NCI-H2107 treated with DMSO at 0.1 percent for 48 hours (cell line): ENCODE measurements around the gene TMIGD3.

Experiments
- DNase-seq: peaks from one replicate; lab custom pipeline; 2025; ENCODE audit not compliant: unreplicated experiment; lab: John Stamatoyannopoulos, UW

TMIGD3 gene

DNA sequence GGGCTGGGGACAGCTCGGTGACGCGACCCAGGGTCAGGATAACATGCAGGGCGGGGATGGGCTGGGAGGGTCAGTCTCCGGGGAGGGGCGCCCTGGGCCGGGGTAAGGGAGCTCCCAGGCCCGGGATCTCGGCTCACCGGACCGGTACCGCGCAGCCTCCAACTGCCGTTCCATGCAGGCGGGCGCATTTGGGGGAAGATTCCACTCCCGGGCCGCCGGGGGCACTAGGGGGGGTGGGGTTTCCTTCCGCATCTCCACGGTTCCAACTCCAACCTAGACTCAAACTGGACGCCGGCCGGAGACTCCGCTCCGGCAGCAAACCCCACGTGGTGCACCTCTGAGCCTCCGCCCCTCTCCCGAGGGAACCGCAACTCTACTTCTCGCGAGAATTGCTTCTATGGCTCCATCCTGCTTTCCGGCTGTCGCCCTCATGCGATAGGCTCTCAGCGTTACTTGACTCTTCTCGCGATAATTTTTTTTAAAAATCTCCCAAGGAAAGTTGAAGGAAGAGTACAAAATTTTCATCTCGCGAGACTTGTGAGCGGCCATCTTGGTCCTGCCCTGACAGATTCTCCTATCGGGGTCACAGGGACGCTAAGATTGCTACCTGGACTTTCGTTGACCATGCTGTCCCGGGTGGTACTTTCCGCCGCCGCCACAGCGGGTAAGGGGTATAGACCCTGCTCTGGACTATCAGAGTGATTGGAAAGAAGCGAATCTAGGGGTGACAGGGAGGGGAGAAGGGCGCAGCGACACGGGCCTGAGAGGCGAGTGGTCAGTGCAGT lies 54.3 kb downstream of the TMIGD3 start, which contains the start of the genes ATP5PB and WDR77:
TSS of gene ATP5PB (plus strand) at position 547 of the 785 bp plus-strand sequence. CDS start at position 625, 78 bp downstream.
TSS of gene WDR77 (minus strand) at position 339 of the 785 bp plus-strand sequence. CDS start at position 252, 87 bp downstream.
- peak; percentile 99 for DNase-seq

DNA sequence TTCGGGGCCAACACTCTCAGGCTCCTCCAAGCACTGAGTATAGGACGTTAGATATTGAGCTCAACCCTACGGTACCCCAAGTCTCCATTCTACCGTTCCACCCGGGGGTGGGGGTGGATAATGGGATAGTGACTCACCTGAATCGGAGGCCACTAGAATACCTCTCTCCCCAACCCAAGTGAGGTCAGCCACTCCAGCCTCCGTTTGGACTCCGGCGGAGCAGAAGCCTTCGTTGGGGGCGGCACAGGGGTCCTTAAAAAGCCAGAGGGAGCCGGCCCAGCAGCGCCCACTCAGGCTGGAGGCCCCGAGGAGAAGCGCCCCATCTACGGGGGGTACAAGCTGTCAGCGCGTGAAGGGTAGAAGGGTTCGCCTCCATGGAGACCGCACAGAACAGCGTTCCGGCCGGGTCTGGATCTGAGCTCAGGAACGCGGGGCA lies 54.9 kb downstream of the TMIGD3 start:
- no peak for DNase-seq

- no peak for DNase-seq
Observed at GRCh38 chr1:111446967-111447892, 56.2 kb downstream of the TMIGD3 start.

- DNase-seq: no peak
Observed at GRCh38 chr1:111446546-111446945, 56.9 kb downstream of the TMIGD3 start.

DNA sequence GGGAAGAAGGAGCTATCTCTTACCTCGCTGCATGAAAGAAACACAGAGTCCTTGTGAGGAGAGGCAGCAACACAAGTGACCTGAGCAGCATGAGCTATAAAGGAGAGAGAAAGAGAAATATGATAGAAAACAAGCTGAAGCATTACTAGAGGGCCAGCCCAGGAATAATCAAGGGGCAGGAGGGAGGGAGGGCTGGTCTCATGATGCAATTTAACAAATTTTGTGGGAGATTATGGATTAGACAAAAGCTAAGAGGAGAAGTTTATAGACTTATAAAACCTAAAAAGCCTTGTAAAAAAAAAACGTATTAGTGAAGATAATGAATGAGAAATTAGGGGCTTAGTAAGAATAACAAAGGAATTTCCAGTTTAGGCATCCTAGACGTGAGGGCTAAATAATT lies 59.4 kb downstream of the TMIGD3 start:
- DNase-seq: no peak

GRCh38 chr1:111442457-111442856 lies 61.0 kb downstream of the TMIGD3 start:
- no peak for DNase-seq

DNA sequence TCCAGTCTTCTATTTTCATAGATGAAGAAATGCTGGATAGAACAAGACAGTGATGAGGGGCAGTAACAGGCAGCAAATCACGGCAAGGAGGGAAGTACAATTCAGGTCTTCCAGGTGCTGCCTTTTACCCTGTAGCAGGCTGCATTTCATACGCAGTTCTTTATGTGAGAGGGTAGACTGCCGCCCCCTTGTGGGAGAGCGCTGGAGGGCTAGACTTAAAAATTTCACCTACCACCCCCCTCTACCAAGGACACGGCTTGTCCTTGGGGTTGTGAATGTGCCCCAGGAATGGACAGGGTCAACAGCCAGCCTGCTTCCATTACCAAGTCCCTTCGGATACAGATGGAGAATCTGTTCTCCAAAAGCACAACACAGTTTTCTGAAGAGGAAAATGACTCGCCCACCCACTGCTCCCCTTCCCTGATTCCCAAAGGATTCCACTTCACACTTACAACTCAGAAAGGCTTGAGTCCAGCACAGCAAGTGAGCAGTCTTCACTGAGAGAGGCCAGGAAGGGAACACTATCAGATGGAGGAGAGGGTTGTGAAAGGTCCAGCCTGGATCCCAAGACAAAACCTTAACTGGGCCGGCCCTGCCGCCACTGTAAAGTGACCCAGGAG lies 61.8 kb downstream of the TMIGD3 start:
- no peak for DNase-seq

DNA sequence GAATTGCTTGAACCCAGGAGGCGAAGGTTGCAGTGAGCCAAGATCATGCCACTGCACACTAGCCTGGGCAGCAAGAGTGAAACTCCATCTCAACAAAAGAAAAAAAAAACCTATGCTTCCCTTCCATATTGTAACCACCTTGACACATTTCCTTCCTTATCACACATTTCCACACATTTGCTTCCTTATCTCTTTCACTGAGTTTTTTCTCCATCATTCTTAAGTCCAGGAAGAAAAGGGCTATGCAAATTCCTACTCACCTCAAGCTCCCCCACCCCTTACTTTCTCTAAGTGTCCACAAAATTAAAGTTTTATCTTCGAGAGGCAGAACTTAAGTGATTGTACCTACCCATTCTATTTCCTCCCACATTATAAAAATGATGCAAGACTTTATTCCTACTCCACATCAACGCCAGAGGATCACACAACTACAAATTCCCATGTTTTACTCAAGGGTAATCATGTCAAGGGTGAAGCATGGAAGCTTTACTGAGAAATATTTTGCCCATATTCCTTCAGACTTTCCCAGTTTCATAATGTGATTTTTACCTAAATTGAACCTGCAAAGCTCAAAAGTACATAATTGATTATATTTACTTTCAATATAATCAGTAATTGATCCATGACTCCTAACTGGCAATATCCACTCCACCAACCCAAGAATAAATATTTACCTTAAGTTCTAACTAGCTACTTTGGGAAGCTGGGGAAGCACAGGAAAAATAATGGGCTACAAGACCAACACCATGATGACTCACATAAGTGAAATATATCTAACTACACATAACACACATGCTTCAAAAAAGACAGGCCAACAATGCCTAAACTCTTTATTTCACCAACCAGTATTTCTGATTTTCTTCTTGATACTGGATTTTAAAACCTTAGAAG lies 63.7 kb downstream of the TMIGD3 start:
- DNase-seq: no peak

- DNase-seq: no peak
Observed at GRCh38 chr1:111436726-111437125, 66.7 kb downstream of the TMIGD3 start.
